Epithelial cell of proximal tubule (primary cell): ENCODE measurements around the gene UBE2O. TPM values are rescaled to one million over a fixed set of nuclear protein-coding genes. Genes with fewer than 3 reads are reported as not detected.

Experiments used
- DNase-seq: peaks from one replicate; pipeline ENCODE4 v3.0.0-alpha.2; 2011; ENCODE audit warnings: low read depth
- H3K4me3 ChIP-seq: 2 replicates; pipeline ENCODE4 v1.5.1; 2011; ENCODE audit warnings: low read depth, mild to moderate bottlenecking, low read length
- total RNA-seq: library from RNA; depleted of rRNA; stranded (reverse); fragments of >200 nt; gene quantifications from 2 replicates; pipeline ENCODE4 v1.2.3, GENCODE V29; 2015
- TF ChIP-seq, protein P1 (sequence below): conservative IDR thresholded peaks from 2 replicates; pipeline ENCODE4 v1.5.1; 2012; ENCODE audit warnings: low read depth, mild to moderate bottlenecking, low read length

UBE2O gene
- total RNA-seq, 1 donor from 2014 or later = 15.6 TPM

DNA sequence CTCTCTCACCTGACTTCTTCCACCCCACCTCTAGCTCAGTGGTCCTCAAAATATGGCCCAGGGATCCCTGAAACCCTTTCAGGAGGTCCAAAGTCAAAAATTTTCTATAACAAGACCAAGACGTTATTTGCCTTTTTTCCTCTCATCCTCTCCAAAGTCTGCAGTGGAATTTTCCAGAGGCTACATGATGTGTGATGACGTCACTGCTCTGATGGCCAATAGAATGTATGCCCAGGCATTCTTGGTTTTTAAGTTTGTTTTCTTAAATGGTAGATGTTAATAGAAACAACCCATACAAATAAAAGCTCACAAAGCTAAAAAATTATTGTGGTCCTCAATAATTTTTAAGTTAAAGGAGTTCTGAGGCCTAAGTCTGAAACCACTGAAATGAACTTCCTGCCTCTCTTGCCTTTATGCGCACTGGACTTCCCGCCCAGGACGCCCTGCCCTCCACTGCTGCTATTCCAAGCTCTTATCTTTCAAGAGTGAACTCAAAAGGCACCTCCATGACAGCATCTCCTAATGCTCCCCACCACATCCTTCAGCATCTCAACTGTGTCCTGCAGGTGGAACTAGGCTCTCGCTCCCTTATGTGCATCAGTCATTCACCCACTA is 13.5 kb downstream of the UBE2O start:
- DNase-seq = no peak
- TF ChIP-seq, protein P1, sequence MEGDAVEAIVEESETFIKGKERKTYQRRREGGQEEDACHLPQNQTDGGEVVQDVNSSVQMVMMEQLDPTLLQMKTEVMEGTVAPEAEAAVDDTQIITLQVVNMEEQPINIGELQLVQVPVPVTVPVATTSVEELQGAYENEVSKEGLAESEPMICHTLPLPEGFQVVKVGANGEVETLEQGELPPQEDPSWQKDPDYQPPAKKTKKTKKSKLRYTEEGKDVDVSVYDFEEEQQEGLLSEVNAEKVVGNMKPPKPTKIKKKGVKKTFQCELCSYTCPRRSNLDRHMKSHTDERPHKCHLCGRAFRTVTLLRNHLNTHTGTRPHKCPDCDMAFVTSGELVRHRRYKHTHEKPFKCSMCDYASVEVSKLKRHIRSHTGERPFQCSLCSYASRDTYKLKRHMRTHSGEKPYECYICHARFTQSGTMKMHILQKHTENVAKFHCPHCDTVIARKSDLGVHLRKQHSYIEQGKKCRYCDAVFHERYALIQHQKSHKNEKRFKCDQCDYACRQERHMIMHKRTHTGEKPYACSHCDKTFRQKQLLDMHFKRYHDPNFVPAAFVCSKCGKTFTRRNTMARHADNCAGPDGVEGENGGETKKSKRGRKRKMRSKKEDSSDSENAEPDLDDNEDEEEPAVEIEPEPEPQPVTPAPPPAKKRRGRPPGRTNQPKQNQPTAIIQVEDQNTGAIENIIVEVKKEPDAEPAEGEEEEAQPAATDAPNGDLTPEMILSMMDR = no peak
- no peak overlapping the region for H3K4me3 ChIP-seq

DNA sequence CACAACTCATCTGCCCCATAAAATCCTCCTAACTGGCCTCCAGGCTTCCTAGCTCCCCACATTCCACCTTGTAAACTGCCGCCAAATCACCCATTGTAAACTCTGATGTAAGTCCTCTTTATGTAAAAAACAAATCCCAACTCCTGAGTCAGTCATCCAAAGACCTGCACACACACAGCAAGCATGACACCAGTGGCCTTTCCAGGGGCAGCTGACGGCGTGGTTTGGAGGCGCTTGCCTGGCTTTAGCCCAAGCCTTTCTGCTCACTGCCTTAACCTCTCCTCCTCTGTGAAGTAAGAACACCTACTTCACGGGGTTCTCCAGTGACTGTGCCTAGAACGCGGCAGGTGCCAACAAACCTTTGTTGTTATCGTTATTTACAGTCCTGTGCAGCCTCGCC is 14.0 kb downstream of the UBE2O start:
- no peak overlapping the region for H3K4me3 ChIP-seq
- no peak for DNase-seq
- TF ChIP-seq, protein P1 = no peak

DNA sequence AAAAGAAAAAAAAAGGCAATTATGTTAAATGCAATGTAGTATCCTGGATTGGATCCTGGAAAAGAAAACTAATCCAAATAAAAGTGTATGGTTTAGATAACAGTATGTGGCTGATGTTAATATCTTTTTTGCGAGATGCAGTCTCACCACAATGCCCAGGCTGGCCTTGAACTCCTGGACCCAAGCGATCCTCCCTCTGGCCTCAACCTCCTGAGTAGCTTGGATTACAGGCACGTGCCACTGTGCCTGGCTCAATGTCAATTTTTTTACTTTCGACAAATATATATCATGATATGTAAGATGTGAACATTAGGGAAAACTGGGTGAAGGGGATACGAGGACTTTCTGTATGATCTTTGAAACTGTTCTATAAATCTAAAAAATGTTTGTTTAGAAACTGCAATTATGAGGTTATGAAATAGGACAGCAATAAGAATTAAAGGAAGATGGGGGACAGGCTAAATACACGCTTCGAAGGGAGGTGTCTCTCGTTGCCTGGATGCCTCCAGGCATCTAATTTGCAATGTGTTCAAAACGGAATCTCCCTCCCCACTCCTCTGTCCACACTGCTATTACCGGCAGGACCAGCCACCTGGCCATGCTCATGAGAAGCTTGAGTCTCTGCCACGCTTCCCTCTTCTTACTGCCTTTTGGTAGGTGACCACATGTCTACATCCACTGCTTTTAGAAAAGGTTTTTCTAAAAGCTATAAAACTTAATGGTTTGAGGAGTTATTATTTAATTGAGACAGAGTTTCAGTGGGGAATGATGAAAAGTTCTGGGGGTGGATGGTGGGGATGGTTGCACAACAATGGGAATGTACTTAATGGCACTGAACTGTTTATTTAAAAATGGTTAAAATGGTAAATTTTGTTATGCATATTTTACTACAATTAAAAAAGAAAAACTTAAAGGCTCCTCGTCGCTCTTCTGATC is 15.2 kb downstream of the UBE2O start:
- H3K4me3 ChIP-seq = no peak overlapping the region
- no peak for DNase-seq
- TF ChIP-seq, protein P1 = no peak

DNA sequence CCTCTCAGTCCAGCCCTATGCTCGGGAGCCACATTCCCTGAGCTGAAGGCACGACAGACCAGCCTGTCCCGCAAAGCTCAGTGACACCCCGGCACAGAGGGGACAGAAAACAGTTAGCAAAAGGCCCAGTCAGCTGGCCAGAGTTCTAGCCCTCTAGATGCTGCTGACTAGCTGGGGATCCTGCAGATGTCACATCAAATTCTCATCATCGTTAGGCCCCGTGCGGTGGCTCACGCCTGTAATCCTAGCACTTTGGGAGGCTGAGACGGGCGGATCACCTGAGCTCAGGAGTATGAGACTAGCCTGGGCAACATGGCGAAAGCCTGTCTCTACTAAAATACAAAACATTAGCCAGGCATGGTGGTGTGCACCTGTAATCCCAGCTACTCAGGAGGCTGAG is 17.2 kb downstream of the UBE2O start:
- no peak overlapping the region for H3K4me3 ChIP-seq
- no peak for DNase-seq
- TF ChIP-seq, protein P1 = no peak

DNA sequence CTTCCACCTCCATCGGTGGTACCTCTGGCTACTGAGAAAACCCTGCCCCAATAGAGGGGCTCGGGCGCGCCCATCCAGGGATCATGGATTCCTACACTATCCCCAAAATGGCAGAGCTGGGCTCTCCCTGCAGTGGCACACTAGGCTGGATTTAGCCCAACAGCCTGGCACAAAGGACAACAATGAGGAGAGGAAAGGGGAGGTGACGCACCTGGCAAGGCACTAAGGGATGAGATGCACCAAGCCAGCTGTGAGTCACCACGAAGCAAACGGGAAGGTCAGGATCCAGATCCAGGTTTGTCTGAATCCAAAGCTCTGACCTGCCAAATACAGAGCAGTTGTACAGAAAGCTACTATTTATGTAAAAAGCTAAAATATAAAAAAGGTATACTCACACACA is 18.1 kb downstream of the UBE2O start:
- no peak overlapping the region for H3K4me3 ChIP-seq
- DNase-seq = no peak
- TF ChIP-seq, protein P1 = no peak

DNA sequence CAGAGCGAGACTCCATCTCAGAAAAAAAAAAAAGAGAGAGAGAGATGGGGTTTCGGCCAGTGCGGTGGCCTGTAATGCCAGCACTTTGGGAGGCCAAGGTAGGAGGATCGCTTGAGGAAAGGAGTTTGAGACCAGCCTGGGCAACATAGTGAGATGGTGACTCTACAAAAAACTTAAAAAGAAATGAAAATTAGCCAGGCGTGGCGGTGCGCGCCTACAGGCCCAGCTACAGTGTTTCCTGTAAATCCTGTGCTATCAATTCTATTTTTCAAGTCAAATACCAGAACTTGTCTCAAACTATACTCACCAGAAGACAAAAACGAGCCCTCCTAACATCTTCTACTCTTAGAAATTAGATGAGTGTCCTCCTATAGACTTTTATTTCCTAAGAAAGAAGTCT is 19.3 kb downstream of the UBE2O start:
- no peak for DNase-seq
- no peak overlapping the region for H3K4me3 ChIP-seq
- TF ChIP-seq, protein P1 = no peak
